ENCODE results near the gene CSTB. TPM values are rescaled to one million over a fixed set of nuclear protein-coding genes. Genes with fewer than 3 reads are reported as not detected.

Gene CSTB
- total RNA-seq, 1 experiment from 2014 or later, result 151 TPM

- Histone ChIP-seq H3K9ac (ENCODE audit: low read length) (peak overlapping the region; percentile 89; the same call in 1 of the 2 replicates), H3K9me2 (replicated peaks; ENCODE audit: low read length) (no peaks in the 10 kb centered on the region), H3K27ac (ENCODE audit: low read length) (peak overlapping the region; percentile 97), H3K4me1 (ENCODE audit: insufficient read depth, low read length) (peaks cover 33% of the 10 kb centered on the region), H3K4me2 (ENCODE audit: low read length) (no peak overlapping the region), H3K36me3 (ENCODE audit: low read depth, low read length) (peaks cover 13% of the 10 kb centered on the region; the same call in 1 of the 2 replicates), H3F3A (ENCODE audit: low read length, unreplicated experiment) (peaks cover 5% of the 10 kb centered on the region), H3K9me3 (ENCODE audit: low read length) (no peaks in the 10 kb centered on the region), H2AFZ (ENCODE audit: low read length) (no peak overlapping the region), H3K4me3 (ENCODE audit: low read length) (no peak overlapping the region), H3K27me3 (ENCODE audit: low read length) (no peaks in the 10 kb centered on the region), H4K20me1 (ENCODE audit: low read length) (no peaks in the 10 kb centered on the region), H3K79me2 (ENCODE audit: low read length) (no peaks in the 10 kb centered on the region)
- ChIA-PET POLR2A (ENCODE audit: unreplicated experiment) (no interaction called here), CTCF (no interaction called here)
- no peak for TF ChIP-seq CTCF (conservative IDR thresholded peaks at IDR 0.05; ENCODE audit: low read depth, low read length)
- TF ChIP-seq EZH2 (IDR thresholded peaks at IDR 0.05; ENCODE audit: low read length, unreplicated experiment), result no peak
- TF ChIP-seq EZH2phosphoT487 (IDR thresholded peaks at IDR 0.05; ENCODE audit: borderline replicate concordance, low read length), result no peak
- ATAC-seq, result no peak
- BruUV-seq (replicated peaks), result no TSS peak
- intact Hi-C loops (cut with micrococcal nuclease), result no loop called here
- no peak for DNase-seq
Measured at GRCh38 chr21:43766734-43767497, 9.2 kb downstream of the CSTB start.

GRCh38 chr21:43764576-43765495 lies 11.3 kb downstream of the CSTB start:
- BruUV-seq (replicated peaks), result no TSS peak
- Histone ChIP-seq H4K20me1 (ENCODE audit: low read length) (no peaks in the 10 kb centered on the region), H3K36me3 (ENCODE audit: low read depth, low read length) (peaks cover 29% of the 10 kb centered on the region), H3F3A (ENCODE audit: low read length, unreplicated experiment) (peaks cover 5% of the 10 kb centered on the region), H2AFZ (ENCODE audit: low read length) (no peak overlapping the region), H3K27me3 (ENCODE audit: low read length) (no peaks in the 10 kb centered on the region), H3K9me3 (ENCODE audit: low read length) (no peaks in the 10 kb centered on the region), H3K4me2 (ENCODE audit: low read length) (no peak overlapping the region), H3K4me1 (ENCODE audit: insufficient read depth, low read length) (peaks cover 33% of the 10 kb centered on the region), H3K9me2 (replicated peaks; ENCODE audit: low read length) (no peaks in the 10 kb centered on the region), H3K4me3 (ENCODE audit: low read length) (no peak overlapping the region), H3K27ac (ENCODE audit: low read length) (peak overlapping the region; percentile 45), H3K79me2 (ENCODE audit: low read length) (no peaks in the 10 kb centered on the region), H3K9ac (ENCODE audit: low read length) (no peak overlapping the region)
- DNase-seq (peak; percentile 54), ATAC-seq (peak; percentile 10)
- TF ChIP-seq EZH2phosphoT487 (IDR thresholded peaks at IDR 0.05; ENCODE audit: borderline replicate concordance, low read length), result no peak
- TF ChIP-seq CTCF (conservative IDR thresholded peaks at IDR 0.05; ENCODE audit: low read depth, low read length), result no peak
- no peak for TF ChIP-seq EZH2 (IDR thresholded peaks at IDR 0.05; ENCODE audit: low read length, unreplicated experiment)
- CTCF ChIA-PET, result no interaction called here
- POLR2A ChIA-PET (ENCODE audit: unreplicated experiment), result interaction anchor here (0.7 kb wide), 1 partner anchor 15 kb away, joined by 3 read pairs; no protein-coding TSS in a partner anchor
- intact Hi-C loops (cut with micrococcal nuclease), result no loop called here
